GM21529 (cell line): ENCODE data around the gene ALDH1L1.

Experiments
- ATAC-seq: cut with Tn5 transposase; IDR thresholded peaks from one replicate; pipeline ENCODE4 v1.9.1; 2021; ENCODE audit not compliant: unreplicated experiment

ALDH1L1 gene

DNA sequence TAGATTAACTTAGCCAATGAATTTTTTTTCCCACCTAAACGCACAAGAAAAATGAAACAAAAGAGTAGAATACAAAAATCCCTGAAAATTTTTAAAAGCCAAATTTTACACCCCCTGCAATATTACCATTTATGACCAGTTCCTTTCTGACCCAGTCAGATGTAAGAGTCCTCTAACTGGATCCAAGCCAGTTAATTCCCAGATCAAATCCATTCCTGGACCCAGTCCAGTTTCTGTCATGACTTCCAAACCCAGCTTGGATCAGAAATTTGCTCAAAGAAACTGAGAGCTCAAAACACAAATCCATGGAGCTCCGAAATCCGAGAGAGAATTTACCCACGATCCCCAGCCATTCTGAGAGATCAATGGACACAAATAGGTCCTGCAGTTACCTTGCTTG lies 17.0 kb upstream of the ALDH1L1 start:
- no peak for ATAC-seq

DNA sequence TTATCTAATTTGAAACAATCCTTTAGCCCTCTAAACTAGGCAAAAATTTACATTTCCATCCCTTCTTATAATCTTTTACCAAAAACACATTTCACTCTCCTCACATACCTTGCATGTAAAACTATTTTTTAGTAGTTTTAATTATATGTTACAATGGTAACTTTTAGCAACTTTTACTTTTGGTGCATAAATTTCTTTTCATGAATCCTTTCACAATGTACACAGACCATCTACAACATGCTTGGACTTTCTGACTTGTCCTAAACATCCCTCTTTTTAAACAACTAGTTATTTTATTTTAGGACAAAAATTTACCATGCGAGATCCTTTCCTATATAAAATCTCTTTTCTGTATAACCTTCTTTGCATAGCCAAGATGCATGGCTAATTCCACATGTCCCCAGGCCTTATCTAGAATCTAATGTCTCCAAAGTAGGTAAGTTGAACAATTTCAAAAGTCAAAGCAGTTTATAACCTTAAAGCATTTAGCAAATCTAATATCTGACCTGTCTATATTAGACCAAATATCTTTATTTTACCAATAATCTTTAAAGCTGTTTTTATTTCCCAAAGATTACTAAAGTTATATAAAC lies 14.4 kb upstream of the ALDH1L1 start:
- ATAC-seq = no peak

GRCh38 chr3:126191246-126191645 lies 10.9 kb upstream of the ALDH1L1 start:
- ATAC-seq = no peak

GRCh38 chr3:126187920-126188319 lies 7.5 kb upstream of the ALDH1L1 start:
- ATAC-seq = no peak

DNA sequence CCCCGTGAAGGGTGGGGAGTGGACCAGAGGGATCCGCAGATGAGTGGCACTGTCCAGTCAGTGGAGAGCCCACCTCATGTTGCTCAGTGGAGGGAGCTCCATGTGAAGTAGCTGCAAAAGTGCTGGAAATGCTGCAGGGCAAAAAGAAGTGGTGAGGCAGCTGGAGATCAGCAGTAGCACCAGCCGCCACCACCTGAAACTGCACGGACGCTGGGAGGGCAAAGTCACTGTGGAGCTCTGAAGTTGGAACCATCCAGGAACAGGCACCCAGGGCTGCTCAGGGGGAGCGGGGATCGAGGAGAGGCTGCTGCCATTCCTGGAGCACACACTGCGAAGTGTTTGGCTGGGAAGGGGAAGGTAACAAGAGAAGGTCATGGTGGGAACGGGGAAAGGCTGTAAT lies 6.4 kb upstream of the ALDH1L1 start:
- no peak for ATAC-seq

GRCh38 chr3:126186271-126186670 lies 5.9 kb upstream of the ALDH1L1 start:
- no peak for ATAC-seq

DNA sequence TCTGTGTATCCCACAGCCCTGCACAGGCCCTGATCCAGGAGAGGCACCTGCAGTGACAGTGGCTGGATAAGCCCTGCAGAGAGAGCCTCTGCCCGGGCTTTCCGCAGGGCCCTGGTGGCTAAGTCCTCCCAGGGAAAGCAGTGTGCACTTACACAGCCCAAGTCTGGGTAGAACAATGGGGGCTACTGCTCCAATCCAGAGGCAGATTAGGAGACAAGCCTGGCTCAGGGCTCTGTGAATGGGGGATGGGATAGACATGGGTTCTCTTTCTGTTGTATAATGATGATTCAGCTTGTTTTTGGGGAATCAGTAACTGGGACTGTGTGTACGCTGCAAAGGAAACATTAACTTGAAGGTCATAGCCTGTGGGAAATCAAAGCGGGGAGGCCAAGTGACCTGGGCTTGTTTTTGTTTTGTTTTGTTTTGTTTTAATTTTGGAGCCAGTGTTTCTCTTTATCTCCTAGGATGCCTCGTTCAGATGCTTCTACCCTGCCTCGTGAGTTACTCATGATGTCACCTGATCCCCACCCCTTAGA lies 4.1 kb upstream of the ALDH1L1 start:
- ATAC-seq = no peak

DNA sequence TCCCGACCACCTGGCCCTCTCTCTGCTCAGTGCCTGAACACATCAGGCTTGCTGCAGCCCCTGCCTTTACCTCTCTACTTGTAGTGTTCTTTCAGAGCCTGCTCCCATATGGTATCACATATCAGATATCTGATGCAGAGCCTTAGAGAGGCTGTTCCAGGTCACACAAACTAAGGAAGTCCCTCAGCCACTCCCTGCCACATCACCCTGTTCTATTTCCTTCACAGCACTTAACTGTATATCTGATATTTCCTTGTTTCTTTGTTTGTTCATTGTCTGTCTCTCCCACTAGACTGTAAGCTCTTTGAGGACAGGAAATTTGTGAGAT lies 976 bp upstream of the ALDH1L1 start:
- no peak for ATAC-seq

GRCh38 chr3:126179825-126180476 lies 435 bp downstream of the ALDH1L1 start:
- no peak for ATAC-seq

- ATAC-seq = no peak
Observed at GRCh38 chr3:126170073-126170777, 10.2 kb downstream of the ALDH1L1 start.

GRCh38 chr3:126167566-126167965 lies 12.8 kb downstream of the ALDH1L1 start:
- ATAC-seq = no peak

DNA sequence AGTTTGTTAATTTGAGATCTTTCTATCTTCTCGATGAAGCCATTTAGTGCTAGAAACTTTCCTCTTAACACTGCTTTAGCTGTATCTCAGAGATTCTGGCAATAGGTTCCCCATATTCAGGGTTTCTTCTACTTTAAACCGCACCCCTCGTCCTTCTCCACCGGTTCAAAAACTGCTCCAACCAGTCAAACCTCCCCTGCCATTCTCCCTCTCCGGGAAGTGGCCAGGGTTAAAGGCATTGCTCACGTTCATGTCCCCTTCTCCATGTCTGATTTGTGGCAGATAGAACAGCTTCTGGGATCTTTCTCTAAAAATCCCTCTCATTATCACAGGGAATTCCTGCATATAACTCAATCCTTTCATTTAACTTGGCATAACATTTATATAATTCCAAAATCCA lies 14.4 kb downstream of the ALDH1L1 start:
- ATAC-seq = no peak

DNA sequence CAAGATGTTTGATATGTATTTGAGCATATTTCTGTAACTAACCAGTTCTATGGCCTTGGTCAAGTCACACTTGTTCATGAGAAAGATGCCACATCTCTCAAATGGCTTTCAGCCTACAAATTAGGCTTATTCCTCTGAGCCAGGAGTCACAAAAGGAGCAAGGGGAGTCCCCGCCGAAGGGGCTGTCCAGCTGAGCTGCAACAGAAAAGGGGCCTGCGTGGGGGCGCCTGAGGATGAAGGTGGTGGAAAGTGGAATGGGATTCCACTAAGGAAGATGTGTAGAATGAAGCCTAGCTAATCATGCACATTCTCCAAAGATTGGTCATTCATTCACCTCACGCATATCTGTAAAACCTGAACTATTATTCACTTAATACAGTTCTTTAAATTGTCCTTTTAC lies 19.1 kb downstream of the ALDH1L1 start:
- ATAC-seq = no peak

DNA sequence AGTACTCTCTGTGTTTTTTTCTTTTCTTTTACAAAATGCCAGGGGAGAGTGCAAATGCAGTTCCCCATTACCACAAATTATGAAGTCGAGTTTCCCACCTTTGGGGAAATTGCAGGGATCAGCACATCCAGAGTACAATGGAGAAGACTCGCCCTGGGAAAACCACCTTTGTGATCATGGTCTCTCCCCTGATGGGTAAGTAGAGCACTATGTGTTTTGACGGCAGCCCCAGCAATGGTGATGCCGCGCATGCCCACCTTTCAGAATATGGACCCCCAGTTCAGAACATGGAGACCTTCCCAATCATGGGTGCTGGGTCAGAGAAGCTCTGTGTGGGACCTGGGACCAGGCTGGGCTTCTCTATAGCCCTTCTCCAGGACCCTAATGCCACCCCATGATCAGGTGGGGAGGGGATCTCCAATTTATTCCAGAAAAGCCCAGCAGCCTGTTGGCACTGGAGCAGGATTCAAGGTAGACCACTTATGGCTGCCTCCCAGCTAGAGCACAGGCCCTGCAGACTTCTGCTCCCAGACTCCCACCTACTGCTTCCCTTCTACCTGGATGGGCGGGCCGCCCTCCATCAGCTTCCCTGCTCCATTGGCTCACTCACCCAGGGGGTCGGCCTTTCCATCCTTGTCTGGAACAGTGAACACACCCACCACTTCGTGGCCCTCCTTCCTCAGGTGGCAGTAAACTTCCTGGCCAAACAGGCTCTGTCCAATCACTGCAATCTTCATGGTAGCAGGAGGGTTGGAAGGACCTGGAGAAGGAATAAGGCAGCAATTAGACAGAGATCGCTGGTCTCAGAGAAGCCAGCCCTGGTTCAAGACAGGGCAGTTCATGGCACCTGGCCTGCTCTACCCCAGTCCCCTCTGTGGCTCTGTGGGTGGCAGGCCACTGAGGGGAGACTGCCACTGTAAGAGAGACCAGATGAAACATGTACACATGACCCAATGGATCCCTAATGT lies 19.9 kb downstream of the ALDH1L1 start:
- no peak for ATAC-seq

DNA sequence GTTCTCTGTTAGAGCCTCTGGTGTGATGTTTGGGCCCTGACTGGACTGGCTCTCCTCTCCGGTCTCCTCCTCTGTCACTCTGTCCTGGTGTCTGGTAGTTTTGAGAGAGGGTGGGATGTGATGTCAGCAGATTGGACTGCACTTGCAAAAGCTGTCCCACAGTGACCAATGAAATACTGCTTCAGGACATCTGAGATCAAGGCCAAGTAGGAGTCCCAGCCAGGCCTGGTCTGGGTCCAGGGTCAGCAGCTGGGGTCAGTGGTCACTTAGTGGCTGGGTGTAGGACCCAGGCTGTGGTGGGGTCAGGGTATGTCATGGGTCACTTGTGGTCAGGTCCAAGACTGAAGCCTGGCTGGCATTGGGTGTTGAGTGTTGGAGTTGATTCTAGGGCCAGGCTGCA lies 20.9 kb downstream of the ALDH1L1 start:
- ATAC-seq = no peak

DNA sequence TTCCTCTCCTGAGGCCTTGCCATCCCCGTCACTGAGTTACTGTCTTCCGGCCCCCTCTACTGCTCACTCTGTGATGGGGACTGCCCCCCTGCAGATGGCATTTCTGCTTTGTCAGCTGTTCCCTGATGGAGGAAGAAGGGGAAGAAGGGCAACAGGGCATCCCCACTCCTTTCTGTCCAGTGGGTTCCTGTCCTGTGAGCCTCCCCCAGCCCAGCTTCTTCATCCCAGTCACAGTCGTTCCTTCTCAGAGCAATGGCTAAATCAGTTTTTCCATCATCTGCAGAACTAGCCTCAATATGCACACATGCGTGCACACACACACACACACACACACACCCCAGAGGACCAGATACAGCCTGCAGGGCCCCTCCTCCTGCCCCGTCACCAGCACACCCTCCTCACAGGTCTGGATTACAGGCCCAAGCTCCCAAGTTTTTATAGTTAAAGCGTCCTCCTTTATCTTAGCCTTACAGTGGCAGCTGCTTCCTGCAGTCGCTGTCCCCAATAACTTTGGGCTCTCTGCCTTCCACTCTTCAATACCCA lies 21.4 kb downstream of the ALDH1L1 start:
- no peak for ATAC-seq

- ATAC-seq = no peak
Observed at GRCh38 chr3:126158016-126158911, 22.1 kb downstream of the ALDH1L1 start.

DNA sequence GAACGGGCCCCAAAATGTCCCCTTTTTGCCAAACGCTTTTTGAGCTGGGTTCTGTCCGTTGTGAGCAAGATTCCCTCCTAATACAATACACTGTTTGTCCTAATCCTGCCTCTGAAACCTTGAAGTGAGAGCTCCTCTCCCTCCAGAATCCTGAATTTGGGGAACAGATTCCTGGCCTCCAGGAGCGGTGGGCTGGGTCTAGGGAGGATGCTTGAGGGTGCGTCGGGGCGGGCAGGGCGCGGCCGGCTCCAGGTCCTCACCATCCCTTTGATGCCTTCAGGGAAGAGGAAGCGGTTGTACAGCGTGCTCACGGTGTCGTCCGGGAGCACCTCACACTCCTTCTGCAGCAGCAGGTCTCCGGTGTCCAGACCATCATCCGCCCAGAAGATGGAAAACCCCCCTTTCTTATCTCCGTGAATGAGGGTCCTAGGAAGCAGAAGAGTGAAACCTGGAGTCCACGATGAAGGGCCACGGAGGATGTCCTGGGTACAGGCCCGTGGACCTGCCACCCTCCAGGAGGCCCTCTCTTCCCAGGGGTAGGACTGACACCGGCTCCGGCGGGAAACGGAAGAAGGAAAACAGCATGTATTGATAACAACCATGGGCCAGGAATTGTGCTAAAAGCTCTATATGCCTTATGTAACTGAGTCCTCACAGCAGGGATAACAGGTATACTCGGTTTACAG lies 23.2 kb downstream of the ALDH1L1 start:
- no peak for ATAC-seq

- ATAC-seq = no peak
Observed at GRCh38 chr3:126156468-126156867, 23.9 kb downstream of the ALDH1L1 start.
